ENCODE measurements around the gene SLC4A2. TPM values are rescaled to one million over a fixed set of nuclear protein-coding genes. Genes with fewer than 3 reads are reported as not detected.

The SLC4A2 gene
- total RNA-seq, 1 experiment from 2014 or later = 249 TPM

GRCh38 chr7:151102991-151103390 is 43.6 kb downstream of the SLC4A2 start:
- Histone ChIP-seq H3K4me3 (ENCODE audit: low read depth, low read length) (no peak overlapping the region), H3K4me1 (no peaks in the 10 kb centered on the region), H3K9me3 (no peaks in the 10 kb centered on the region), H3K27me3 (replicated peaks; ENCODE audit: control insufficient read depth, insufficient read depth, low read length) (no peaks in the 10 kb centered on the region), H3K36me3 (ENCODE audit: control insufficient read depth, insufficient read depth, low read length) (no peaks in the 10 kb centered on the region)
- Mint-ChIP-seq H3K27me3 (ENCODE audit: insufficient read depth, unreplicated experiment) (no peaks in the 10 kb centered on the region), H3K36me3 (ENCODE audit: insufficient read depth, unreplicated experiment) (no peaks in the 10 kb centered on the region), H3K9me3 (ENCODE audit: unreplicated experiment) (no peaks in the 10 kb centered on the region), H3K4me3 (ENCODE audit: unreplicated experiment) (no peak overlapping the region), H3K4me1 (ENCODE audit: low read depth, unreplicated experiment) (no peaks in the 10 kb centered on the region), H3K27ac (ENCODE audit: unreplicated experiment) (no peak overlapping the region)
- TF ChIP-seq, protein P1, sequence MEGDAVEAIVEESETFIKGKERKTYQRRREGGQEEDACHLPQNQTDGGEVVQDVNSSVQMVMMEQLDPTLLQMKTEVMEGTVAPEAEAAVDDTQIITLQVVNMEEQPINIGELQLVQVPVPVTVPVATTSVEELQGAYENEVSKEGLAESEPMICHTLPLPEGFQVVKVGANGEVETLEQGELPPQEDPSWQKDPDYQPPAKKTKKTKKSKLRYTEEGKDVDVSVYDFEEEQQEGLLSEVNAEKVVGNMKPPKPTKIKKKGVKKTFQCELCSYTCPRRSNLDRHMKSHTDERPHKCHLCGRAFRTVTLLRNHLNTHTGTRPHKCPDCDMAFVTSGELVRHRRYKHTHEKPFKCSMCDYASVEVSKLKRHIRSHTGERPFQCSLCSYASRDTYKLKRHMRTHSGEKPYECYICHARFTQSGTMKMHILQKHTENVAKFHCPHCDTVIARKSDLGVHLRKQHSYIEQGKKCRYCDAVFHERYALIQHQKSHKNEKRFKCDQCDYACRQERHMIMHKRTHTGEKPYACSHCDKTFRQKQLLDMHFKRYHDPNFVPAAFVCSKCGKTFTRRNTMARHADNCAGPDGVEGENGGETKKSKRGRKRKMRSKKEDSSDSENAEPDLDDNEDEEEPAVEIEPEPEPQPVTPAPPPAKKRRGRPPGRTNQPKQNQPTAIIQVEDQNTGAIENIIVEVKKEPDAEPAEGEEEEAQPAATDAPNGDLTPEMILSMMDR (IDR thresholded peaks at IDR 0.05; ENCODE audit: insufficient read depth in 1 of 2, low read depth in 1 of 2, low read length in 1 of 2, severe bottlenecking in 1 of 2, unreplicated experiment in 1 of 2) = no peak
- no peak for DNase-seq
- ChIA-PET POLR2A (no interaction called here), CTCF (no interaction called here)
- intact Hi-C loops (cut with micrococcal nuclease; ENCODE audit: unreplicated experiment) = no loop called here
- no TSS peak for BruUV-seq (replicated peaks)

DNA sequence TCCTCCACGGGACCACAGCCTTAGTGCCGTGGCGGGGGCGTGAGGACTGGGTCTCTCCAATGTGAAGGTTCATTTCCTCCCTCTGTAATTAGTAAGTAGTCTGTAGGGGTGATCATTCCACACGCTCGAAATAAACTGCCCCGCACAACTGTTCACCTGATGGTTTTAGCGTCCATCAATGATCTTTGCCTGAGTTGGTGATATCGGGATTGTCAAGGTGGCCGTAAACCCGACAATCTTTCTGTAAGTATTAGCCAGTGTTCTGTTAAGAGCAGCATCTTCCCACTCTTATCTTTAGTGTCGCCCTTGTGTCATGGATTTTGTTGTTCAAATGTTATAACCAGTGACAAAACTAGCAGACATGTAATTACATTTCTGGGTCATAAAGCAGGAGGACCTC is 44.6 kb downstream of the SLC4A2 start:
- intact Hi-C loops (cut with micrococcal nuclease; ENCODE audit: unreplicated experiment) = no loop called here
- no peaks in the 10 kb centered on the region for H3K9me3 Mint-ChIP-seq (ENCODE audit: unreplicated experiment)
- no peak overlapping the region for H3K27ac Mint-ChIP-seq (ENCODE audit: unreplicated experiment)
- H3K36me3 ChIP-seq (ENCODE audit: control insufficient read depth, insufficient read depth, low read length) = no peaks in the 10 kb centered on the region
- CTCF ChIA-PET = interaction anchor here (0.6 kb wide), 1 partner anchor 118 kb away, joined by 4 read pairs; no protein-coding TSS in a partner anchor
- H3K36me3 Mint-ChIP-seq (ENCODE audit: insufficient read depth, unreplicated experiment) = no peaks in the 10 kb centered on the region
- H3K4me3 ChIP-seq (ENCODE audit: low read depth, low read length) = no peak overlapping the region
- H3K27me3 ChIP-seq (replicated peaks; ENCODE audit: control insufficient read depth, insufficient read depth, low read length) = no peaks in the 10 kb centered on the region
- no peaks in the 10 kb centered on the region for H3K4me1 Mint-ChIP-seq (ENCODE audit: low read depth, unreplicated experiment)
- H3K4me3 Mint-ChIP-seq (ENCODE audit: unreplicated experiment) = no peak overlapping the region
- POLR2A ChIA-PET = no interaction called here
- TF ChIP-seq, protein P1 (IDR thresholded peaks at IDR 0.05; ENCODE audit: insufficient read depth in 1 of 2, low read depth in 1 of 2, low read length in 1 of 2, severe bottlenecking in 1 of 2, unreplicated experiment in 1 of 2) = no peak
- no peak for DNase-seq
- no peaks in the 10 kb centered on the region for H3K9me3 ChIP-seq
- H3K27me3 Mint-ChIP-seq (ENCODE audit: insufficient read depth, unreplicated experiment) = no peaks in the 10 kb centered on the region
- no peaks in the 10 kb centered on the region for H3K4me1 ChIP-seq
- no TSS peak for BruUV-seq (replicated peaks)

GRCh38 chr7:151104411-151105235 is 45.2 kb downstream of the SLC4A2 start:
- no peaks in the 10 kb centered on the region for H3K27me3 Mint-ChIP-seq (ENCODE audit: insufficient read depth, unreplicated experiment)
- no peak for DNase-seq
- H3K4me3 Mint-ChIP-seq (ENCODE audit: unreplicated experiment) = no peak overlapping the region
- TF ChIP-seq, protein P1 (IDR thresholded peaks at IDR 0.05; ENCODE audit: insufficient read depth in 1 of 2, low read depth in 1 of 2, low read length in 1 of 2, severe bottlenecking in 1 of 2, unreplicated experiment in 1 of 2) = no peak
- POLR2A ChIA-PET = interaction anchor here (0.6 kb wide), 1 partner anchor 43 kb away, joined by 4 read pairs; no protein-coding TSS in a partner anchor
- Histone ChIP-seq H3K4me1 (no peaks in the 10 kb centered on the region), H3K9me3 (no peaks in the 10 kb centered on the region), H3K4me3 (ENCODE audit: low read depth, low read length) (no peak overlapping the region), H3K27me3 (replicated peaks; ENCODE audit: control insufficient read depth, insufficient read depth, low read length) (no peaks in the 10 kb centered on the region), H3K36me3 (ENCODE audit: control insufficient read depth, insufficient read depth, low read length) (no peaks in the 10 kb centered on the region)
- H3K4me1 Mint-ChIP-seq (ENCODE audit: low read depth, unreplicated experiment) = peaks cover 6% of the 10 kb centered on the region
- CTCF ChIA-PET = interaction anchor here (0.6 to 0.9 kb wide), 3 partner anchors 117 to 256 kb away, joined by 4 read pairs; no protein-coding TSS in a partner anchor
- BruUV-seq (replicated peaks) = no TSS peak
- intact Hi-C loops (cut with micrococcal nuclease; ENCODE audit: unreplicated experiment) = no loop called here
- no peaks in the 10 kb centered on the region for H3K9me3 Mint-ChIP-seq (ENCODE audit: unreplicated experiment)
- peaks cover 6% of the 10 kb centered on the region for H3K36me3 Mint-ChIP-seq (ENCODE audit: insufficient read depth, unreplicated experiment)
- H3K27ac Mint-ChIP-seq (ENCODE audit: unreplicated experiment) = no peak overlapping the region

Data from Caco-2 (cell line).